Measurements from ENCODE around the gene LRRC3. TPM values are rescaled to one million over a fixed set of nuclear protein-coding genes. Genes with fewer than 3 reads are reported as not detected.

LRRC3 gene
- total RNA-seq, 1 donor from 2014 or later: 9.1 TPM

DNA sequence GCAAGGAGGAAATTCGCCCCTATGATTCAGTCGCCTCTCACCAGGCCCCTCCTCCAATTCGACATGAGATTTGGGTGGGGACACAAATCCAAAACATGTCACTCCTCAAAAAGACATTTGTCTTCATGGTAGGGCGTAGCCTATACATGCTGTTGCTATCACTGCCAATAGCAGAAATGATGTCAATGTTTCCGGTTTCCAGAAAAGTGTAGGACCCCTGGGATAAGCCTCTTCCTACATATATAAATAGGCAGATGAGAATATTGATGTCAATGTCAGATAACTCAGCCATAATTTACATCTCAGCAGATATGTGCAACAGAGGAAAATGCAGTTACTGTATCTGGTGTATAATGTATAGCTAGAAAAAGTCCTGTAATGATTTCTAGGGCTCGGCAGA, 16.7 kb downstream of the LRRC3 start:
- no peaks in the 10 kb centered on the region for H3K27me3 Mint-ChIP-seq (ENCODE audit: unreplicated experiment)
- H3K36me3 Mint-ChIP-seq (ENCODE audit: low read depth, unreplicated experiment): no peaks in the 10 kb centered on the region
- H3K9me3 Mint-ChIP-seq (ENCODE audit: unreplicated experiment): no peaks in the 10 kb centered on the region
- no peak for DNase-seq (ENCODE audit: low spot score)
- TF ChIP-seq, protein P1, sequence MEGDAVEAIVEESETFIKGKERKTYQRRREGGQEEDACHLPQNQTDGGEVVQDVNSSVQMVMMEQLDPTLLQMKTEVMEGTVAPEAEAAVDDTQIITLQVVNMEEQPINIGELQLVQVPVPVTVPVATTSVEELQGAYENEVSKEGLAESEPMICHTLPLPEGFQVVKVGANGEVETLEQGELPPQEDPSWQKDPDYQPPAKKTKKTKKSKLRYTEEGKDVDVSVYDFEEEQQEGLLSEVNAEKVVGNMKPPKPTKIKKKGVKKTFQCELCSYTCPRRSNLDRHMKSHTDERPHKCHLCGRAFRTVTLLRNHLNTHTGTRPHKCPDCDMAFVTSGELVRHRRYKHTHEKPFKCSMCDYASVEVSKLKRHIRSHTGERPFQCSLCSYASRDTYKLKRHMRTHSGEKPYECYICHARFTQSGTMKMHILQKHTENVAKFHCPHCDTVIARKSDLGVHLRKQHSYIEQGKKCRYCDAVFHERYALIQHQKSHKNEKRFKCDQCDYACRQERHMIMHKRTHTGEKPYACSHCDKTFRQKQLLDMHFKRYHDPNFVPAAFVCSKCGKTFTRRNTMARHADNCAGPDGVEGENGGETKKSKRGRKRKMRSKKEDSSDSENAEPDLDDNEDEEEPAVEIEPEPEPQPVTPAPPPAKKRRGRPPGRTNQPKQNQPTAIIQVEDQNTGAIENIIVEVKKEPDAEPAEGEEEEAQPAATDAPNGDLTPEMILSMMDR (IDR thresholded peaks at IDR 0.05; ENCODE audit: unreplicated experiment): no peak
- no peak overlapping the region for H3K4me3 Mint-ChIP-seq (ENCODE audit: unreplicated experiment)
- no peak overlapping the region for H3K27ac Mint-ChIP-seq (ENCODE audit: unreplicated experiment)
- no peaks in the 10 kb centered on the region for H3K4me1 Mint-ChIP-seq (ENCODE audit: unreplicated experiment)

DNA sequence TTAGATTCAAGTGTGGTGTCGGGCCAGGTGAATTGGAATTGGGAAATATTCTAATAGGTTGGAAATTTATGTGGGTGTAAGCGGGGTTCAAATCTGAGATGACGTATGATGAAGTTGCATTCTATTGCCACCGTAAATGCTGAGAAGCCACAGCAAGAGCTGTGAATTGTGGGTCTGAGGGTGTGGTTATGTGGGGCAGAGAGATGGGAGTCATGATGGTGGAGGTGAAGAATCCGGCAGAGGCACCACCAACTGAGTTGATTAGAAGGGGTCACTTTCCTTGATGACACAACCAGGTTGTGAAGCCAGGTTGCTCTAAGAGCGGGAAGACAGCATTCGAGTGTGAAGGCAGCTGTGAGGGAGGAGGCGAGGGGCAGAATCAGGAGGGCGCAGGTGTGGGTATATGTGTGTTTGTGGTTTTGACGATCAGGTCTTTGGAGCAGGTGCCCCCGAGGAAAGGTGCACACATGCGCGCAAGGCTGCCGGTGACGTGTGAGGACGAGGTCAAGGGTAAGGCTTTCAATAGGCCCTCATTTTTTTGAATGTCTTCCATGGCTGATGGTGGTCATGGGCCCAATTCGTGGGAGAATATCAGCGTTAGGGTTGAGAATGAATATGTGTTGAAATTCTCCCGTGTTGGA, 18.7 kb downstream of the LRRC3 start:
- DNase-seq (ENCODE audit: low spot score): no peak
- H3K27me3 Mint-ChIP-seq (ENCODE audit: unreplicated experiment): peaks cover 3% of the 10 kb centered on the region
- no peak overlapping the region for H3K27ac Mint-ChIP-seq (ENCODE audit: unreplicated experiment)
- H3K4me1 Mint-ChIP-seq (ENCODE audit: unreplicated experiment): peaks cover 8% of the 10 kb centered on the region
- no peaks in the 10 kb centered on the region for H3K36me3 Mint-ChIP-seq (ENCODE audit: low read depth, unreplicated experiment)
- H3K4me3 Mint-ChIP-seq (ENCODE audit: unreplicated experiment): no peak overlapping the region
- TF ChIP-seq, protein P1 (IDR thresholded peaks at IDR 0.05; ENCODE audit: unreplicated experiment): no peak
- no peaks in the 10 kb centered on the region for H3K9me3 Mint-ChIP-seq (ENCODE audit: unreplicated experiment)

DNA sequence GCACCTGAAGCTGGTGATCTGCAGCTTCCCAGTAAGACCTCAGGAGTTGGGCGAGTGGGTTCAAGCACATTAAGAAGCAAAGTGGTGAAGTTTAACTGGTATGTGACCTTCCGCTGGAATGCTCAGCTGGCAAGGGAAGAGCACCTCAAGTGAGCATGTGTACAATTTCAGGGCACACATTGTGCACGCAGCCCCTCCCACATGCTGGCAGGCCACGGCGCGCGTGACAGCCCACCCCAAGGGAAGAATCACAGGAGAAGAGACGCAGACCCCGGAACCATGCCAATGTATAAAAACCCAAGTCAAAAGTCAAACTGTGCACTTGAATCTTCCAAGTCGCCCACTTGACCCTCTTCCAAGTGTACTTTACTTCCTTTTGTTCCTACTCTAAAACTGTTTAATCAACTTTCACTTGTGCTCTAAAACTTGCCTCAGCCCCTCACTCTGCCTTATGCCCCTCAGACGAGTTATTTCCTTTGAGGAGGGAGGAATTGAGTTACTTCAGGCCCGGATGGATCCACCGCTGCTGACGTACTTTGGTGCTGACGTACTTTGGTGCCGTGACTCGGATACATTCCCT, 20.0 kb downstream of the LRRC3 start:
- no peak overlapping the region for H3K4me3 Mint-ChIP-seq (ENCODE audit: unreplicated experiment)
- H3K4me1 Mint-ChIP-seq (ENCODE audit: unreplicated experiment): peaks cover 8% of the 10 kb centered on the region
- no peak for DNase-seq (ENCODE audit: low spot score)
- peaks cover 3% of the 10 kb centered on the region for H3K27me3 Mint-ChIP-seq (ENCODE audit: unreplicated experiment)
- TF ChIP-seq, protein P1 (IDR thresholded peaks at IDR 0.05; ENCODE audit: unreplicated experiment): no peak
- no peak overlapping the region for H3K27ac Mint-ChIP-seq (ENCODE audit: unreplicated experiment)
- no peaks in the 10 kb centered on the region for H3K9me3 Mint-ChIP-seq (ENCODE audit: unreplicated experiment)
- H3K36me3 Mint-ChIP-seq (ENCODE audit: low read depth, unreplicated experiment): no peaks in the 10 kb centered on the region

DNA sequence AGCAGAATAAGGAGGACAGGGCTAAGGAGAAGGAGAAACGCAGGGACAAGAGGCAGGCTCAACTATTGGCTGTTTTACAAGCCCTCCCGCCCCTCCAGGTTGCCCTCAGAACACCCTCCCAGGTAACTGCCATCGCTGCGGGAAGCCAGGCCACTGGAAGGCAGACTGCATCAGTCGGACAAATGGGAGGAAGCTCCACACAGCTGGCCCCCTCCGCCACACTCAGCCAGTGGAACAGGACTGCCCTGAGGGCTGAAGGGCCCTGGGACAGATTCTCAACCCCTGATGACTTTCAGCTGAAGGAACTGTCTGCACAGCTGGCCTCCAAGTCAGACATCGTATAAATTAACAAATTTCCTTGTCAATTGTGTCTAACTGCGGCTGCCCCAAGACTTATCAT, 21.8 kb downstream of the LRRC3 start:
- Mint-ChIP-seq H3K4me3 (ENCODE audit: unreplicated experiment) (no peak overlapping the region), H3K4me1 (ENCODE audit: unreplicated experiment) (peaks cover 8% of the 10 kb centered on the region), H3K36me3 (ENCODE audit: low read depth, unreplicated experiment) (no peaks in the 10 kb centered on the region), H3K27me3 (ENCODE audit: unreplicated experiment) (peaks cover 3% of the 10 kb centered on the region), H3K27ac (ENCODE audit: unreplicated experiment) (no peak overlapping the region), H3K9me3 (ENCODE audit: unreplicated experiment) (no peaks in the 10 kb centered on the region)
- no peak for DNase-seq (ENCODE audit: low spot score)
- TF ChIP-seq, protein P1 (IDR thresholded peaks at IDR 0.05; ENCODE audit: unreplicated experiment): no peak

DNA sequence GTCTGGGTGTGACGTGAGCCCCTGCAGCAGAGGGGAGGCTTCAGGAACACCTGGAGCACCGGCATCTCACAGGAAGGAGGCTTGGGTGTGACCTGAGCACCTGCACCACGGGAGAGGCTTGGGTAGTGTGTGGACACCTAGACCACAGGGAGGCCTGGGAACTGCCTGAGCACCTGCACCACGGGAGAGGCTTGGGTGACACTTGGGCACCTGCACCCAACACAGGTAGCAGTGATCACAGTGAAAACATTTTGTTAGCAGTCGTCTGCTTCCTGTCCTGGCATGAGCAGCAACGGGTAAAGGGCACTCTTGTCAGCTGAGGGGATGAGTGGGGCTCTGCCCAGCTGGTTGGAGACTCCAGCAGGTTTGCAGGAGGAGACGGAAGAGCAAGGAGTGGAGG, 22.4 kb downstream of the LRRC3 start:
- no peak overlapping the region for H3K4me3 Mint-ChIP-seq (ENCODE audit: unreplicated experiment)
- TF ChIP-seq, protein P1 (IDR thresholded peaks at IDR 0.05; ENCODE audit: unreplicated experiment): no peak
- peaks cover 8% of the 10 kb centered on the region for H3K4me1 Mint-ChIP-seq (ENCODE audit: unreplicated experiment)
- no peak for DNase-seq (ENCODE audit: low spot score)
- no peak overlapping the region for H3K27ac Mint-ChIP-seq (ENCODE audit: unreplicated experiment)
- no peaks in the 10 kb centered on the region for H3K9me3 Mint-ChIP-seq (ENCODE audit: unreplicated experiment)
- H3K27me3 Mint-ChIP-seq (ENCODE audit: unreplicated experiment): peaks cover 3% of the 10 kb centered on the region
- H3K36me3 Mint-ChIP-seq (ENCODE audit: low read depth, unreplicated experiment): no peaks in the 10 kb centered on the region
